Measurements from ENCODE around the gene CD4.

DNA sequence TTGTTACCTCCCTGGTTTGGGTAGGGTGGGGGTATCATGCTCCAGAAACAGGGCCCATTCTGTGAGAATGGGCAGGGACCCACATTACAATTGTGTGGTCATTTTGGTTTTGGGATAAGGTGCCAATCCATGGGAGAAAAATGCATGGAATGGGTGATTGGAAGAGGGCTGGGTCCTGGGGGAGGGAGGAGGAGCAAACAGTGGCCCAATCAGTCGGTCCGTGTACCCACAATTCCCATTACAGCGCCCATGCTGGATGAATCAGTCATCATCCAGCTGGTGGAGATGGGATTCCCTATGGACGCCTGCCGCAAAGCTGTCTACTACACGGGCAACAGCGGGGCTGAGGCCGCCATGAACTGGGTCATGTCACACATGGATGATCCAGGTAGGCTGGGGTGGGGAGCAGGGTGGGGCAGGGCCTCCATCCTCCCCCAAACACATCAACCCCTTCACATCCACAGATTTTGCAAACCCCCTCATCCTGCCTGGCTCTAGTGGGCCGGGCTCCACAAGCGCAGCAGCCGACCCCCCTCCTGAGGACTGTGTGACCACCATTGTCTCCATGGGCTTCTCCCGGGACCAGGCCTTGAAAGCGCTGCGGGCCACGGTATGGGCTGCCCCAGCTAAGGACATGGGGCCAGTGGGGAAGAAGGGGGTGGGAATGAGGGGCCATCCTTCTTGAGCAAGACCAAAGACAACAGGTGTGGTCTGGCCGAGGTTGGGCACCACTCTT, 74.4 kb downstream of the CD4 start:
- TF ChIP-seq GABPA (IDR thresholded peaks at IDR 0.05 in 1 of 2, conservative IDR thresholded peaks at IDR 0.05 in 1 of 2) (no peak), TAF1 (conservative IDR thresholded peaks at IDR 0.05) (no peak)
- TF ChIP-seq, protein P1, sequence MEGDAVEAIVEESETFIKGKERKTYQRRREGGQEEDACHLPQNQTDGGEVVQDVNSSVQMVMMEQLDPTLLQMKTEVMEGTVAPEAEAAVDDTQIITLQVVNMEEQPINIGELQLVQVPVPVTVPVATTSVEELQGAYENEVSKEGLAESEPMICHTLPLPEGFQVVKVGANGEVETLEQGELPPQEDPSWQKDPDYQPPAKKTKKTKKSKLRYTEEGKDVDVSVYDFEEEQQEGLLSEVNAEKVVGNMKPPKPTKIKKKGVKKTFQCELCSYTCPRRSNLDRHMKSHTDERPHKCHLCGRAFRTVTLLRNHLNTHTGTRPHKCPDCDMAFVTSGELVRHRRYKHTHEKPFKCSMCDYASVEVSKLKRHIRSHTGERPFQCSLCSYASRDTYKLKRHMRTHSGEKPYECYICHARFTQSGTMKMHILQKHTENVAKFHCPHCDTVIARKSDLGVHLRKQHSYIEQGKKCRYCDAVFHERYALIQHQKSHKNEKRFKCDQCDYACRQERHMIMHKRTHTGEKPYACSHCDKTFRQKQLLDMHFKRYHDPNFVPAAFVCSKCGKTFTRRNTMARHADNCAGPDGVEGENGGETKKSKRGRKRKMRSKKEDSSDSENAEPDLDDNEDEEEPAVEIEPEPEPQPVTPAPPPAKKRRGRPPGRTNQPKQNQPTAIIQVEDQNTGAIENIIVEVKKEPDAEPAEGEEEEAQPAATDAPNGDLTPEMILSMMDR (IDR thresholded peaks at IDR 0.05; ENCODE audit: low read depth, low read length, missing input control) = no peak

Measured in liver (tissue), 3 donors.